ENCODE measurements around the gene ELAVL1. TPM values are rescaled to one million over a fixed set of nuclear protein-coding genes. Genes with fewer than 3 reads are reported as not detected.
A peak's percentile ranks its signal among the peaks of the same experiment; 100 is the strongest.
"Not testable (repeated sequence)": the region's sequence is repeated elsewhere in the genome, so short reads cannot be mapped to it uniquely, and the experiment has no call there.

Gene ELAVL1
- polyA plus RNA-seq, 1 donor = 58.2 TPM

- DNase-seq = no peak
Observed at GRCh38 chr19:7932930-7933300, 72.5 kb downstream of the ELAVL1 start.

GRCh38 chr19:7932276-7932929 is 73.0 kb downstream of the ELAVL1 start:
- no peak for DNase-seq

DNA sequence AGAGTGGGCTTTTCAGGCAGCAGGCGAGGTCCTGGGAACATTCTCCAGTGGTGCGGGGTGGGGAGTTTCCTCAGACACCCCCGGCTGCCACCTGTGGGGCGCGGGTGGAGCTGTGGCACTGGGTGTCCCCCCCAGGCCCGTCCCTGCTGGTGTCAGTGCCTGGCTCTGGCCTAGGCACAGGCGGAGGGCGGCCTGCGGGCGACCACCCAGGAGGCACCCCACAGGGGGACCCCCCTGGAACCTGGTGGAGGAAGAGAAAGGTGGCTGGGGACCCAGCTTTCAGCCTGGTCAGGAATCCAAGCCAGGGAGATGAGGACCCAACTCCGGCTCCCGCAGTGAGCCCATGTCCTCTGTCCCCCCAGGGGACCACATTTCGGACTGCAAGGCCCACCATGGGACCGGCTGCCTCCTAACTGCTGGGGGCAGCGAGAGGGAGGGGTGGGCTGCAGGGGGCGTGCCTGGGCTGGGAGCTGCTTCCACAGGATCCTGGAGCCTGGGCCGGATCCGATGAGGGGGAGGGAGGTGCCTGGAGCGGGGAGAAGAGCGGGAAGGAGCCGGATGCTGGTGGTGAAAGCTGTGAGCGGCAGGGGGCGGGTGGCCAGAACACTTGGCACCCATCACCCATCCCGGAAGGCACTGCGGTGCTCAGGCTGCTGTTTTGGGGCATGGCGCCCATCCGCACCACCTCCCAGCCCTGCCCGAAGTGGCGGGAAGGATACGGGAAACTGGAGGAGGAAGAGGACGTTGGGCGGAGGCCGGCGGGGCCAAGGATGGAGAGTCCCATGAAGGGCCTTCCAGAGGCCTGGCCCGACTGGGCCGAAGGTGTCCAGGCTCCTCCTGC is 74.0 kb downstream of the ELAVL1 start:
- no peak for DNase-seq

GRCh38 chr19:7930765-7931164 is 74.7 kb downstream of the ELAVL1 start:
- DNase-seq = no peak

DNA sequence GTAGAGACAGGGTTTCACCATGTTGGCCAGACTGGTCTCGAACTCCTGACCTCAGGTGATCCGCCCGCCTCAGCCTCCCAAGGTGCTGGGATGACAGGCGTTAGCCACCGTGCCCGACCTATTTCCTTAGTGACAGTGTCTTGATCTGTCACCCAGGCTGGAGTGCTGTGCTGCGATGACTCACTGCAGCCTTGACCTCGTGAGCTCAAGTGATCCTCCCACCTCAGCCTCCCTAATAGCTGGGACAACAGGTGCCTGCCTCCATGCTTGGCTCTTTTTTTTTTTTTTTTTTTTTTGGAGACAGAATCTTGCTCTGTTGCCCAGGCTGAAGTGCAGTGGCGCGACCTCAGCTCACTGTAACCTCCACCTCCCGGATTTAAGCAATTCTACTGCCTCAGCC is 75.4 kb downstream of the ELAVL1 start:
- DNase-seq = not testable (repeated sequence)

- no peak for DNase-seq
Observed at GRCh38 chr19:7928741-7929701, 76.4 kb downstream of the ELAVL1 start.

DNA sequence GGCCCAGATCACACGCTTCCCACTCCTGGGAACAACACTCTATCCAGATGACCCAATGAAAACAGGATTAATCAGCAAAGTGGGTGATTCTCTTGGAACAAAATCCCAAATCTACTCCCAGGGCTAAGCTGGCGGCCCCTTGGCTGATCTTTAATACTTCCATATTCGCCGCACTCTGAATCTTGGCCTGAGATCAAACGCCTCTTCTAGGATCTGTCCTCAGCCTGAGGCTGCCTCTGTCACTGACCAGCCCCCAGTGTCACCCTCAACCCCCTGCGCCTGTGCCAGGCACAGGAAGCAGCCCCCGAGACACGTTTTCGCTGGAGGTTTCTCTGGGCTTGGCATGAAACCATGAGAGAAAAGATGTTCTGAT is 77.1 kb downstream of the ELAVL1 start:
- no peak for DNase-seq

DNA sequence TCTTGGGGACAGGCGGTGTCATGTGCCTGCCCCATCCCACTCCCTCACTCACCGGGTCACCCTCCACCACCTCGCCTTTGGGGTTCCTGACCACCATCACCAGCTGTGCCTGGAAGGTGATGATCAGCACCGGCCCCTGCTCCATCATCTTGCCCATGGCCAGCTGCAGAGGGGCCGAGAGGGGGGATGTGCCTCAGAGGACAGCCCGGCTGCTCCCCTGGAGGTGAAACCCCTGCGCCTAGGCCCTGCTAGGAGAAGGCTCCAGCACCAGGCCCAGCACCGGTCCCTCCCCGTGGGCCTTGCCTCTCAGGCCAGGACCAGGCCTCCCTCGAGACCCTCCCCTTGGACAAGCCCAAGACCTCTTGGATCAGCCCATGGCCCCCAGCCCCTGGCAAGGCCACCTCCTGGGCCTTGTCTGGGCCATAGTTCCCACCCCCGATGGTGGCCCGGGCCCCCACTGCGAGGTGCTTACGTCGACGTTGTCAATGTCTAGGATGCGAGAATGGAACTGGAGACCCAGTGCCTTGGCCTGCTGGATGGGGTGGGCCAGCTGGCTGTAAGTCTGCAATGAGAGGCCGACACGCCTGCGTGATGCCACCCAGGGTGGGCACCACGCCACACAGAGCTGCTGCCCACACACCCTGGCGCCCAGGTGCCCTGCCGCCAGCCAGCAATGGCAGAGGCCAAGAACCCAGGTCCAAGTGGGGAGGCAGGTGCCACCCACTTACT is 77.7 kb downstream of the ELAVL1 start:
- no peak for DNase-seq

DNA sequence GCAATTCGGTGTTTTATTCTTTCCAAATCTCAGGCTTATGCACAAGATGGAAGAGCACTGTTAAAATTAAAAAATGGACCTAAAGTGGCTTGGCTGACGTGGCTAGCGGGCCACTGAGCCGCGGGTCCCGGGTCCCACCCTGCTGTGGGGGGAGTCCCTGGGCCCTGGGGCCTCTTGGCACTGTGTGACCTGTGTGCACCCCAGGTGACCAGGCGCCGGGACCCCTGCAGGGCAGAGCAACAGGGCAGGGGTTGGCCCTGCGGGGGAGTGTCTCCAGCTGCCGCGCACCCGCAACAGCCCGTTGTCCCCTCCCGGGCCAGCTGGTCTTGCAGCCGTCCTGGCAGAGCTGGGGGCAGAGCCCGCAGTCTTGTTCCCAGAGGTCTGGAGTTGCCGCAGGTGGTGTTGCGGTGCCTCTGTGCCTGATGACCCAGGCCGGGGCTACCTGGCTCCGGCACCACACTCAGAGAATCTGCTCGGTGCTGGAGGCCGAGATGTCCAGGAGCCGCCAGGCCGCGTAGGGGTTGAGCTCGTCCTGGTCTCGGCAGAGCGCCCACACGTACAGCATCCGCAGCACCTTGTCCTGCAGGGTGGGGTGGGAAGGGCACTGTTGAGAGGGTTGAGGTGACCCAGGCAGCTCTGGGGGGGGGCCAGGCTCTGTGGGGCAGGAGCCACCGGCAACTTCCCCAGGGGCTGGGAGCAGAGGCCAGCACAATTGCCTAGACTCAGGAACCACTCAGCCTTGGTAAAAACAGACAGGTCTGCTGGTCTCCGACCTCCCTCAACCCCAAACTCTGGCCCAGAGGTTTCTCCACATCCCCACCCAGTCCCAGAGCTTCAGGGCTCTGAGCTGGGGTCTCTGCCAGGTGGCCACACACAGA is 78.5 kb downstream of the ELAVL1 start:
- DNase-seq = no peak

GRCh38 chr19:7926021-7926726 is 79.3 kb downstream of the ELAVL1 start, which contains the start of gene CTXN1:
TSS of gene CTXN1 (minus strand) at chr19:7926135. CDS start at chr19:7925538, 597 bp downstream.
- DNase-seq = no peak

DNA sequence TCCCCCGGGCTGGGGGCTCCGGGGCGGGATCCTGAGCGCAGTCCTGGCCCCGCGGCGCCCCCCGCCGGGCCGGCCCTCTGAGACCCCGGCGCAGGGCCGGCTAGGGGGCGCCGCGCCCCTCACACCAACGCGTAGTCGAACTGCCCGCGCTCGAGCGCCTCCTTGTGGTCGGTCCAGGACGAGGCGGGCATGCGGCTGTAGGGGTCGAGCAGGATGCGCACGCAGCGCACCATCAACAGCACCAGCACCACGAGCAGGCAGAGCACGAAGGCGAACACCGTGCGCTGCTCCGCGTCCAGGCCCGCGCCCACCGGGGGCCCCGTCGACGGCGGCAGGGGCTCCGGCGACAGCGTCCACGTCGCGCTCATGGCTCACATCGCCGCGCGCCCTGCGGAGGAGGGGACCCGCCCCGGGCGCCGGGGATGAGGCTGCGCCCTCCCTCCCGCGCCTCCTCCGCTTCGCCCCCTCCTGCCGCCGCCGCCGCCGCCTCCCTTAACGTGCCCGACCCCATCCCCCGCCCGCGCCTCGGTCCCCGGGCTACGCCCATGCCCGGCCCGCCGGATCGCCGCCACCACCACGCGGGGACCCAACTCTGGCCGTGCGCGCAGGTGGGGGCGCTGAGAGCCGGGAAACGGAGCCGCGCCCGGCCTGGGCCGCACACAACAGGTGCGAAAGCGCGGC is 80.1 kb downstream of the ELAVL1 start:
- peak; percentile 80 for DNase-seq

GRCh38 chr19:7924651-7925170 is 80.7 kb downstream of the ELAVL1 start:
- DNase-seq = no peak

GRCh38 chr19:7924241-7924640 is 81.2 kb downstream of the ELAVL1 start:
- no peak for DNase-seq

- DNase-seq = no peak
Observed at GRCh38 chr19:7923295-7924191, 81.9 kb downstream of the ELAVL1 start.

DNA sequence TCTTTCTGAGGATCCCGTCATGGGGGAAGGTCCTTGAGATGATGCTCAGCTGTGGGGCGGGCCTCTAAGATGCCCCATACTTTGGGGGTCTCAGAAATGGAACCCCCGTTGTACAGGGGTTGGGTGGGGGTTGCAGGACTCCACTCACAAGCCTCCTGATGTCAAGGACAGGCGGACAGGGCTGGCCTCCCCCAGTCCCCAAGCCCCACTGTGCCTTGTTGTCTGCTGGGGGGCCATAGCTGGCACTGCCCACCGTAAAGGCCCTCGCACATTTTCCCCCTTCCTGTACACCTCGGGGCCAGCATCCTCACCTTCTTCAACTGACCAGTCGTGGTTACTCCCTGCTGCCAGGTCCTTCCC is 82.6 kb downstream of the ELAVL1 start:
- DNase-seq = no peak

DNA sequence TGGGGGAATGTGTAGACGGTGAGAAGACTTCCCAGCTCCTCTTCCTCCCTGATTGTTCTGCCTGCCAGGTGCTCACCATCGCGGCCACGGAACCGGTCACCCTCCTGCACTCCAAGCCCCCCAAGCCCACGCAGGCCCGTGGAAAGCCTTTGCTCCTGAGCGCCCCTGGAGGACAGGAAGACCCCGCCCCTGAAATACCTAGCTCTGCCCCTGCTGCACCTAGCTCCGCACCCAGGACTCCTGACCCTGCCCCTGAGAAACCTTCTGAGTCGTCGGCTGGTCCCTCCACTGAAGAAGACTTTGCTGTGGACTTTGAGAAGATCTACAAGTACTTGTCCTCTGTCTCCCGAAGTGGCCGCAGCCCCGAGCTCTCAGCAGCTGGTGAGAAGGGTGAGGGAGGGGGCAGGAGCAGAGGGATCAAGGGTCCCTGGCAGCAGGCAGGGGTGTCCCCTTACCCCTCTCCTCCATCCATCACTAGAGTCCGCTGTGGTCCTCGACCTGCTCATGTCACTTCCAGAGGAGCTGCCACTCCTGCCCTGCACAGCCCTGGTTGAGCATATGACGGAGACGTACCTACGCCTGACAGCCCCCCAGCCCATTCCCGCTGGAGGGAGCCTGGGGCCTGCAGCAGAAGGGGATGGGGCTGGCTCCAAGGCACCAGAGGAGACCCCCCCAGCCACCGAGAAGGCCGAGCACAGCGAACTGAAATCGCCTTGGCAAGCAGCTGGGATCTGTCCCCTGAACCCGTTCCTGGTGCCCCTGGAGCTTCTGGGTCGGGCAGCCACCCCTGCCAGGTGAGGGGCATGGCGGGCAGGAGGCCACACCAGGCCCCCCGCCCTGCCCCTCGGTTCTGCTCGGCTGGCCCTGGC is 83.2 kb downstream of the ELAVL1 start:
- DNase-seq = no peak

DNA sequence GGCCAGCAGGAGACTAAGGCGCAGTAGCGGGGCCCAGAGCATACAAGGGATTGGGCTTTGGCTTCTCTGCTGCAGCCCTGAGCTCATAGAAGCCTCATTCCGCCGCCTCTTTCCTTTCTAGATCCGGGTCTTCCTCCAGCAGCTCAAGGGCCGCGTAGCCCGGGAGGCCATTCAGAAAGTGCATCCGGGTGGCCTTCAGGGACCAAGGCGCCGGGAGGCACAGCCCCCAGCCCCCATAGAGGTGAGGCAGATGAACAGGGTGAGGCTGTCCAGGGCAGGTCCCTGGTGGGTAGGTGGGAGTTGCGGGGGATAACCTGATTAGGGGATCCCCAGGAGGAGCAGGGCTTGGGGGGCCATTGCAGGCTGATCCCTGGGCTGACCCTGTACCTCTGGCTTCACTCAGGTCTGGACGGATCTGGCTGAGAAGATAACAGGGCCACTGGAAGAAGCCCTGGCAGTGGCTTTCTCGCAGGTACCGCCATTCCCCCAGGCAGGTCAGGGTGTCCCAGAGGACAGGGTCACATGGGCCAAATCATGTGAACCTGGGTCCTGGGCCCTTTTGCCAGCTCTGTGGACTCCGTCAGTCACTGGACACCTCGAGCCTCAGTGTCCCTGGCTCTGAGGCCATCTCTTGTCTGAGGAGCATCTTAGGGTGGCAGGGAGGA is 84.0 kb downstream of the ELAVL1 start:
- no peak for DNase-seq
